Measurements from ENCODE around the gene NAB1.
A peak's percentile ranks its signal among the peaks of the same experiment; 100 is the strongest.

The NAB1 gene

GRCh38 chr2:190648289-190649034 lies 421 bp upstream of the NAB1 start:
- peak; percentile 77 for DNase-seq (ENCODE audit: extremely low spot score)
- ChIA-PET CTCF (interaction anchor here (0.6 kb wide), 1 partner anchor 29 kb away, joined by 4 read pairs; no protein-coding TSS in a partner anchor), POLR2A (no interaction called here)
- no peak for TF ChIP-seq HDGF (IDR thresholded peaks at IDR 0.05; ENCODE audit: borderline replicate concordance)
- no peak for TF ChIP-seq LEF1 (IDR thresholded peaks at IDR 0.05; ENCODE audit: borderline replicate concordance)
- peak; percentile 97 for TF ChIP-seq ZNF384 (IDR thresholded peaks at IDR 0.05)
- no peak for TF ChIP-seq L3MBTL2 (conservative IDR thresholded peaks at IDR 0.05)
- TF ChIP-seq FOXK2 (IDR thresholded peaks at IDR 0.05): no peak
- TF ChIP-seq FOXA1 (IDR thresholded peaks at IDR 0.05): no peak
- no peak for TF ChIP-seq ELF4 (IDR thresholded peaks at IDR 0.05)
- no peak; the same call in 1 of the 2 replicates for TF ChIP-seq BHLHE40 (IDR thresholded peaks at IDR 0.05; ENCODE audit: borderline replicate concordance)
- TF ChIP-seq NFRKB (IDR thresholded peaks at IDR 0.05): no peak
- no peak for TF ChIP-seq ARNT (IDR thresholded peaks at IDR 0.05)
- 0 out of 2 replicates have a peak, but pooled peaks have one; percentile 52 for TF ChIP-seq FOXM1 (IDR thresholded peaks at IDR 0.05; ENCODE audit: borderline replicate concordance)
- TF ChIP-seq SUZ12 (IDR thresholded peaks at IDR 0.05): no peak
- TF ChIP-seq, protein P1, sequence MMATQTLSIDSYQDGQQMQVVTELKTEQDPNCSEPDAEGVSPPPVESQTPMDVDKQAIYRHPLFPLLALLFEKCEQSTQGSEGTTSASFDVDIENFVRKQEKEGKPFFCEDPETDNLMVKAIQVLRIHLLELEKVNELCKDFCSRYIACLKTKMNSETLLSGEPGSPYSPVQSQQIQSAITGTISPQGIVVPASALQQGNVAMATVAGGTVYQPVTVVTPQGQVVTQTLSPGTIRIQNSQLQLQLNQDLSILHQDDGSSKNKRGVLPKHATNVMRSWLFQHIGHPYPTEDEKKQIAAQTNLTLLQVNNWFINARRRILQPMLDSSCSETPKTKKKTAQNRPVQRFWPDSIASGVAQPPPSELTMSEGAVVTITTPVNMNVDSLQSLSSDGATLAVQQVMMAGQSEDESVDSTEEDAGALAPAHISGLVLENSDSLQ (IDR thresholded peaks at IDR 0.05): no peak
- peak; percentile 62; the same call in 1 of the 2 replicates for TF ChIP-seq CTBP1 (IDR thresholded peaks at IDR 0.05; ENCODE audit: borderline replicate concordance)
- TF ChIP-seq TARDBP (IDR thresholded peaks at IDR 0.05): no peak
- no peak for TF ChIP-seq SP1 (IDR thresholded peaks at IDR 0.05)

GRCh38 chr2:190649798-190650390 lies 1.0 kb downstream of the NAB1 start:
- ChIA-PET CTCF (interaction anchor here (1.4 kb wide), 1 partner anchor 30 kb away, joined by 4 read pairs; no protein-coding TSS in a partner anchor), POLR2A (no interaction called here)
- peak; percentile 11 for DNase-seq (ENCODE audit: extremely low spot score)
- TF ChIP-seq FOXK2 (IDR thresholded peaks at IDR 0.05) (no peak), TARDBP (IDR thresholded peaks at IDR 0.05) (no peak), BHLHE40 (IDR thresholded peaks at IDR 0.05; ENCODE audit: borderline replicate concordance) (no peak), LEF1 (IDR thresholded peaks at IDR 0.05; ENCODE audit: borderline replicate concordance) (no peak), HDGF (IDR thresholded peaks at IDR 0.05; ENCODE audit: borderline replicate concordance) (no peak), FOXA1 (IDR thresholded peaks at IDR 0.05) (no peak), CTBP1 (IDR thresholded peaks at IDR 0.05; ENCODE audit: borderline replicate concordance) (no peak), FOXM1 (IDR thresholded peaks at IDR 0.05; ENCODE audit: borderline replicate concordance) (no peak), NFRKB (IDR thresholded peaks at IDR 0.05) (no peak), SUZ12 (IDR thresholded peaks at IDR 0.05) (no peak), SP1 (IDR thresholded peaks at IDR 0.05) (no peak), ELF4 (IDR thresholded peaks at IDR 0.05) (no peak), ZNF384 (IDR thresholded peaks at IDR 0.05) (no peak), L3MBTL2 (conservative IDR thresholded peaks at IDR 0.05) (no peak)
- TF ChIP-seq, protein P1 (IDR thresholded peaks at IDR 0.05): no peak

- no peak for DNase-seq (ENCODE audit: extremely low spot score)
- CTCF ChIA-PET: interaction anchor here (1.4 kb wide), 1 partner anchor 29 kb away, joined by 4 read pairs; no protein-coding TSS in a partner anchor
- POLR2A ChIA-PET: no interaction called here
- TF ChIP-seq ARNT (IDR thresholded peaks at IDR 0.05): no peak
- TF ChIP-seq FOXA1 (IDR thresholded peaks at IDR 0.05): no peak
- TF ChIP-seq HDGF (IDR thresholded peaks at IDR 0.05; ENCODE audit: borderline replicate concordance): no peak
- no peak for TF ChIP-seq BHLHE40 (IDR thresholded peaks at IDR 0.05; ENCODE audit: borderline replicate concordance)
These were observed 2.5 kb downstream of the NAB1 start for GRCh38 chr2:190651413-190651812.

DNA sequence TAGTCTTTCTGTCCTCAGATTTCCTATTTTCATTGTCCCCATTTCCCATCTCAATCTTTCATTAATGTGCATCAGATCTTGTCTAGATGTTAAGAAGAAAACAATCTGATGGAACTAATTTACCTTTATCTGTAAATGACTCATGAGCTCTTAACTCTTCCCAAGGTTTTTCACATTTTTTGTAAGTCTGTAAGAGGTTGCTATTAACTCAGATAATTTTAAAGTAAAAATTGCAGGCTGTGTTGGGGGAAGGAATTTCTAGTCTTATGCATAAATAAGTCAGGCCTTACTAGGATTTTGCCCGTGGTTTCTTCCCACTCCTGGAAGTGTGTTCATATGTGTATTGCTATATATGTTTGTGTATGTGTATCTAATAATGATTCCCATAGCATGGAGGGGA lies 4.3 kb downstream of the NAB1 start:
- ChIA-PET CTCF (no interaction called here), POLR2A (no interaction called here)
- TF ChIP-seq FOXA1 (IDR thresholded peaks at IDR 0.05) (no peak), LEF1 (IDR thresholded peaks at IDR 0.05; ENCODE audit: borderline replicate concordance) (no peak), ZNF384 (IDR thresholded peaks at IDR 0.05) (no peak), BHLHE40 (IDR thresholded peaks at IDR 0.05; ENCODE audit: borderline replicate concordance) (no peak), L3MBTL2 (conservative IDR thresholded peaks at IDR 0.05) (no peak), FOXK2 (IDR thresholded peaks at IDR 0.05) (no peak), CTBP1 (IDR thresholded peaks at IDR 0.05; ENCODE audit: borderline replicate concordance) (no peak), NFRKB (IDR thresholded peaks at IDR 0.05) (no peak)
- DNase-seq (ENCODE audit: extremely low spot score): no peak

DNA sequence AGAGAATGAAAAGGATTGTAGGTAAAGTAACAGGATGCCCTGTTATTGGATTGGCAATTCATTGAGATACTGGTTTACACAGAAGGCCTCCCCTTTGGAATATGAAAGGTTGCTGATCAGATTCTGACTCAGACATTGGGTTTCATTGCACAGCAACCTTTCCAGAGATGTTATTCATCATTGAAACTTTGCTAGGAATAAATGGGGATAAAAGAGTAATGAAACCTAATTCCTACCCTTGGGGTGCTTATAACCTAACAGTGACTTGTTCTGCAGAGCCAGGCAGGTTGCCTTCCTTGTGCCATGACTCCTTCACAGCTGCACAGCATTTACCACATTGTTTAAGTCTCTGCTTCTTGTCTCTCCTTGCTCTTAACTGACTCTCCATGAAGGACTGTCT lies 5.0 kb downstream of the NAB1 start:
- no peak for DNase-seq (ENCODE audit: extremely low spot score)
- CTCF ChIA-PET: no interaction called here
- TF ChIP-seq BHLHE40 (IDR thresholded peaks at IDR 0.05; ENCODE audit: borderline replicate concordance) (no peak), ZNF384 (IDR thresholded peaks at IDR 0.05) (no peak), L3MBTL2 (conservative IDR thresholded peaks at IDR 0.05) (no peak), TARDBP (IDR thresholded peaks at IDR 0.05) (no peak), ELF4 (IDR thresholded peaks at IDR 0.05) (no peak), ARNT (IDR thresholded peaks at IDR 0.05) (no peak), NFRKB (IDR thresholded peaks at IDR 0.05) (no peak), SUZ12 (IDR thresholded peaks at IDR 0.05) (no peak), FOXK2 (IDR thresholded peaks at IDR 0.05) (no peak), HDGF (IDR thresholded peaks at IDR 0.05; ENCODE audit: borderline replicate concordance) (no peak), LEF1 (IDR thresholded peaks at IDR 0.05; ENCODE audit: borderline replicate concordance) (no peak), FOXA1 (IDR thresholded peaks at IDR 0.05) (no peak), CTBP1 (IDR thresholded peaks at IDR 0.05; ENCODE audit: borderline replicate concordance) (no peak), SP1 (IDR thresholded peaks at IDR 0.05) (no peak), FOXM1 (IDR thresholded peaks at IDR 0.05; ENCODE audit: borderline replicate concordance) (no peak)
- TF ChIP-seq, protein P1 (IDR thresholded peaks at IDR 0.05): no peak
- POLR2A ChIA-PET: no interaction called here

Measured in HEK293T (cell line).